GM13977 (cell line): ENCODE results near the gene TFAP2D.

Source experiments
- DNase-seq: peaks from one replicate; pipeline ENCODE4 v3.0.0; 2012; ENCODE audit warnings: low spot score
- in situ Hi-C: fragments of 300-500 bp; cut with MboI; formaldehyde crosslinking; loops from one replicate; pipeline ENCODE4 v1.12.0; 2022; ENCODE audit warnings: low sequenced_read_pairs, low pct_unique_long_range_greater_than_20kb, mixed read lengths, inconsistent platforms; ENCODE audit not compliant: unreplicated experiment
- TF ChIP-seq, protein P1 (sequence below): IDR thresholded peaks from 2 replicates; pipeline ENCODE4 v1.5.1; 2012; ENCODE audit warnings: mild to moderate bottlenecking, control low read depth; ENCODE audit not compliant: insufficient read depth; ENCODE audit errors: extremely low read depth, missing control alignments

The TFAP2D gene

DNA sequence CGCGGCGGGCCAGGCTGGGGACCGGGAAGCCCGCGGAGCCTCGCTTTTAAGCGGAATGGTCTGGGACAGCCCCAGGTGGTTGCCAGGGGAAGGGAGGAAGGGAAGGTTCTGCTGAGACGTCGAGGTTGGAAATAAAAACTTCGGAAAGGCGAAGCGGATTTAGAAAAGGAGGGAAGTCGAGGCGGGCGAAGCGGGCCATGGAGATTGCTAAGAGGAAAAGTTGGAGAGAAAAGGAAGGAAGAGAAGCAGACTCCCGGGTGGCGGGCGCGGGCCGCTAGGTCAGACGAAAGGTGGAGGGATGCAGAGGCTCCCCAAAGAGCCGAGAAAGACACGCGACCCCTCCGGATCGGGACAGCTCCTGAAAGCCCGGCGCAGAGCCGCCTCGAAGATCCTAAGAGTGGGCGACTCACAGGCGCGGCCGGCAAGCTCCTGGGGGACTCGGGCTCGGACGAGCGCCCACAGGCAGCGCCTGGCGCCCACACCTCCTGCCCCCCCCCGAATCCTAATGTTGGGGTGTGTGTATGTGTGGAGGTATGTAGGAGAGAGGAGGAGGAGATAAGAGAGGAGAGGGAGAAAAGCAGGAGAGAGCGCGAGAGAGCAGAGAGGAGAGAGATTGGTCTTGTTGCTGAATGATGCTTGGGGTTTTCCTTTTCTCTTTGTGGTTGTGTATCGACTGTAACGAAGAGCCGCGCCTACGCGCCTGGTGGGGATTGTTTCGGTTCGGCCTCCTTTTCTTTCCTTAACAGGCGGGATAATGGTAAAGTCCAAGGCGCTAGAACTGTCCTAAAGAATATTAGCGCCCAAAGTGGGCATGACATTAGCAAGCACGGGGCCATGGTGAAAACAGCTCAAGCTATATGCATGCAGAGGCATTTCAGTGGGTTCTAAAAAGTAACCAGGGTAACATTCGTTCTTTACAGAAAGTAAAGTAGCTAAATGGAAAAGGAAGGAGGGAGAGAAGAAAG is 106.9 kb downstream of the TFAP2D start:
- DNase-seq: no peak
- TF ChIP-seq, protein P1, sequence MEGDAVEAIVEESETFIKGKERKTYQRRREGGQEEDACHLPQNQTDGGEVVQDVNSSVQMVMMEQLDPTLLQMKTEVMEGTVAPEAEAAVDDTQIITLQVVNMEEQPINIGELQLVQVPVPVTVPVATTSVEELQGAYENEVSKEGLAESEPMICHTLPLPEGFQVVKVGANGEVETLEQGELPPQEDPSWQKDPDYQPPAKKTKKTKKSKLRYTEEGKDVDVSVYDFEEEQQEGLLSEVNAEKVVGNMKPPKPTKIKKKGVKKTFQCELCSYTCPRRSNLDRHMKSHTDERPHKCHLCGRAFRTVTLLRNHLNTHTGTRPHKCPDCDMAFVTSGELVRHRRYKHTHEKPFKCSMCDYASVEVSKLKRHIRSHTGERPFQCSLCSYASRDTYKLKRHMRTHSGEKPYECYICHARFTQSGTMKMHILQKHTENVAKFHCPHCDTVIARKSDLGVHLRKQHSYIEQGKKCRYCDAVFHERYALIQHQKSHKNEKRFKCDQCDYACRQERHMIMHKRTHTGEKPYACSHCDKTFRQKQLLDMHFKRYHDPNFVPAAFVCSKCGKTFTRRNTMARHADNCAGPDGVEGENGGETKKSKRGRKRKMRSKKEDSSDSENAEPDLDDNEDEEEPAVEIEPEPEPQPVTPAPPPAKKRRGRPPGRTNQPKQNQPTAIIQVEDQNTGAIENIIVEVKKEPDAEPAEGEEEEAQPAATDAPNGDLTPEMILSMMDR: no peak

DNA sequence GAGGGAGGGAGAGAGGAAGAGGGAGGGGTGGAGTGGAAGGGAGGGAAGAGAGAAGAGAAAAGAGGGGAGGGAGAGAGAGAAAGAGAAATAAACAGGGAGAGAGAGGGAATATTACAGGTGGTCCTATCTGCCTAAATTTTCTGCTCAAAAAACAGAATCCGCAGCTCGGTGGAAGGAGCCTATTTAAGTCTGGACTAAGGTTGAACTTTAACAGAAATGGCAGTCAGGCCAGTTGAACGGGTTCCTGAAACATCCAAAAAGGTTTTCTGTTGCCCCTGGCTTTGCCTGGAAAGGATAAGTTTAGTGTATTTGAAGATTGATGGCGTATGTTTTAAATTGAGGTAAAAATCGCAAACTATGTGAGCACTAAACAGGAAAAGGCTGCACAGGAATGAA is 107.5 kb downstream of the TFAP2D start:
- TF ChIP-seq, protein P1: no peak
- in situ Hi-C loops: loop anchor here (25.0 kb wide), 2 partner anchors 1016 to 1191 kb away; no protein-coding TSS in a partner anchor
- no peak for DNase-seq

More for the DNA sequence above, 106.9 kb downstream of the TFAP2D start:
- in situ Hi-C loops: loop anchor here (25.0 kb wide), 2 partner anchors 1017 to 1192 kb away; no protein-coding TSS in a partner anchor

DNA sequence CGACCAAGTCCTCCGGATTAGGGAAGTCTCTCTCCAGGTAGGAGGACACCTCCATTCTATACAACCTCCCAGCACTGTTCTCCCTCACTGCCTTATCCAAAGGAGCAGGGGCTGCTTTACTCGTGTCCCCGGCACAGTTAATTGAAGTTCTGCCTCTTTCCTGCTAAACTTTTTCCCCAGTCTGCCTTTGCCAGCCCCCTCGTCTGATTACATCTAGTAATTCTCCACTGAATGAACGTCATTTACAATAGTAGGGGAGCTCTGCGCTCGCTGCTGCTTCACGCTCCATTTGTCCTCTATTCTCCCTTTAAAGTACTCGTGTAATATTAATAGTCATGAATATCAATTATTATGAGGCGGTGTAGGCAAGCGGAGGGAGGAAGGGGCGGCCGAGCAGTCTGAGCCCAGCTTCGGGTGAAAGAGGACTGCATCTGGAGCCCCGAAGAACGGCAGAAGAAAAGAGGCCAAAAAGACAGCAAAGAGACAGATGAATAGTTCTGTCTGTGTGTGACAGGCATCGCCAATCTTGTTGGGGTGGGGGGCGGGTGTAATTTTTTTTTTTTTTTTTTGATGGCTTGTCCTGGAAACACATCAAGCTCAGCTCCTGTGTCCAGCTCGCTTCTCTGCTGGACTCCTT is 108.2 kb downstream of the TFAP2D start:
- TF ChIP-seq, protein P1: no peak
- in situ Hi-C loops: loop anchor here (25.0 kb wide), 2 partner anchors 1016 to 1191 kb away; no protein-coding TSS in a partner anchor
- no peak for DNase-seq

DNA sequence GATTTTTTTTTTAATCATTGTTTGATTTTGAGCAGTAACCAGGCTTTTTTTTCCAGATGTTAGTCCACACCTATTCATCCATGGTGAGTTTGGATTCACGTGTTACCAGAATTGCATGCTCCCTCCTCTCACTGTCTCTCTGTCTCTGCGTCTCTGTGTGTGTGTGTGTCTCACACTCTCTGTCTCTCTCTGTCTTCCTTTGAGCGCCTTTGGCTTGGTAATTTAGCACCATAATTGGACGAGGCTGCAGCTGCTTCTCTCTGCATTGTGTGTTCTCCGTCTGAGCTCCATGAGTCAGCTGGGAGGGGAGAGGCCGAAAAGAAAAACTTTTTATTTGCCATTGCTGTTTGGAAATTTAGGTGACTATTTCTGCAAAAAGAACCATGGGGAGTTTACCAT is 108.8 kb downstream of the TFAP2D start:
- DNase-seq: no peak
- TF ChIP-seq, protein P1: no peak
- in situ Hi-C loops: loop anchor here (25.0 kb wide), 2 partner anchors 1015 to 1190 kb away; no protein-coding TSS in a partner anchor
